GM18526 (cell line): Measurements from ENCODE around the gene ZP2.

Experiments
- POLR2A ChIP-seq: IDR thresholded peaks from 3 replicates; pipeline ENCODE4 v1.6.1; 2011; ENCODE audit not compliant: insufficient read length; ENCODE audit errors: extremely low read depth

The ZP2 gene

GRCh38 chr16:21190599-21190998 is 20.8 kb downstream of the ZP2 start:
- no peak for TF ChIP-seq POLR2A

- TF ChIP-seq POLR2A = no peak
These were observed 21.4 kb downstream of the ZP2 start for GRCh38 chr16:21190013-21190412.

GRCh38 chr16:21189311-21189710 is 22.1 kb downstream of the ZP2 start:
- TF ChIP-seq POLR2A = no peak

- no peak for TF ChIP-seq POLR2A
These were observed 25.1 kb downstream of the ZP2 start for GRCh38 chr16:21186326-21186691.

- TF ChIP-seq POLR2A = no peak
These were observed 25.6 kb downstream of the ZP2 start for GRCh38 chr16:21185659-21186325.

GRCh38 chr16:21184834-21185233 is 26.5 kb downstream of the ZP2 start:
- TF ChIP-seq POLR2A = no peak

GRCh38 chr16:21183995-21184394 is 27.4 kb downstream of the ZP2 start:
- no peak for TF ChIP-seq POLR2A

- TF ChIP-seq POLR2A = no peak
These were observed 31.4 kb downstream of the ZP2 start for GRCh38 chr16:21179983-21180365.

GRCh38 chr16:21179126-21179982 is 32.0 kb downstream of the ZP2 start:
- no peak for TF ChIP-seq POLR2A

GRCh38 chr16:21175397-21175796 is 36.0 kb downstream of the ZP2 start:
- no peak for TF ChIP-seq POLR2A

- no peak for TF ChIP-seq POLR2A
These were observed 38.7 kb downstream of the ZP2 start for GRCh38 chr16:21172650-21173049.

- TF ChIP-seq POLR2A = no peak
These were observed 42.0 kb downstream of the ZP2 start for GRCh38 chr16:21169249-21169981.

- no peak for TF ChIP-seq POLR2A
These were observed 43.3 kb downstream of the ZP2 start for GRCh38 chr16:21167929-21168602.

GRCh38 chr16:21167360-21167759 is 44.0 kb downstream of the ZP2 start:
- TF ChIP-seq POLR2A = no peak

GRCh38 chr16:21166561-21166961 is 44.8 kb downstream of the ZP2 start:
- no peak for TF ChIP-seq POLR2A

GRCh38 chr16:21164521-21165168 is 46.7 kb downstream of the ZP2 start:
- no peak for TF ChIP-seq POLR2A

- no peak for TF ChIP-seq POLR2A
These were observed 47.8 kb downstream of the ZP2 start for GRCh38 chr16:21163576-21163975.
